Activated T-cell treated with anti-CD3 and anti-CD28 coated beads, Interleukin-2, amount 50 U/mL, for 72 hours (primary cell): ENCODE results near the gene GCA. TPM values are rescaled to one million over a fixed set of nuclear protein-coding genes. Genes with fewer than 3 reads are reported as not detected.

Experiments used
- ATAC-seq, 2 donors: fragments of 150-1000 bp; cut with Tn5 transposase; replicated peaks in 1 of 2; 2 replicates each; pipeline ENCODE4 v1.10.0; 2021; ENCODE audit warnings: moderate library complexity in 2 of 2, mild to moderate bottlenecking in 1 of 2
- DNase-seq, 2 donors: peaks; one replicate each; pipeline ENCODE4 v3.0.0; 2021 to 2022; ENCODE audit warnings: mixed read lengths in 1 of 2
- H3K27ac Mint-ChIP-seq: one replicate; pipeline ENCODE4 v1.8.0; 2022; ENCODE audit warnings: mild to moderate bottlenecking, moderate library complexity, mixed read lengths
- H3K27me3 Mint-ChIP-seq: one replicate; pipeline ENCODE4 v1.8.0; 2022; ENCODE audit warnings: low read depth, mixed read lengths
- H3K36me3 Mint-ChIP-seq, 2 donors: one replicate each; pipeline ENCODE4 v1.8.0; 2022; ENCODE audit warnings: mixed read lengths in 2 of 2, mild to moderate bottlenecking in 1 of 2; ENCODE audit not compliant: insufficient read depth in 2 of 2
- H3K4me1 Mint-ChIP-seq: one replicate; pipeline ENCODE4 v1.8.0; 2022; ENCODE audit warnings: low read depth, mixed read lengths
- H3K4me3 Mint-ChIP-seq, 2 donors: one replicate each; pipeline ENCODE4 v1.8.0; 2022; ENCODE audit warnings: mild to moderate bottlenecking in 2 of 2, mixed read lengths in 2 of 2, moderate library complexity in 2 of 2
- H3K9me3 Mint-ChIP-seq, 2 donors: one replicate each; pipeline ENCODE4 v1.8.0; 2022; ENCODE audit warnings: mixed read lengths in 2 of 2
- total RNA-seq, 2 donors: library from RNA; stranded (reverse); gene quantifications; one replicate each; pipeline ENCODE4 v1.2.3, GENCODE V29; 2022

The GCA gene
- 10 to 100 TPM; 18.7 to 22.2 TPM for total RNA-seq

GRCh38 chr2:162343824-162344616, at the start of gene GCA:
Gene GCA, plus strand, starts transcription at chr2:162344132. Its CDS starts 117 bp downstream, at chr2:162344249.
- peak within 1 kb of the TSS; percentile 92 for H3K27ac Mint-ChIP-seq
- H3K4me3 Mint-ChIP-seq = peak within 1 kb of the TSS; percentile 90 to 97
- H3K9me3 Mint-ChIP-seq = no peaks in the 10 kb centered on the region

GRCh38 chr2:162295009-162295408, 48.9 kb upstream of the GCA start:
- ATAC-seq (no peak), DNase-seq (no peak)
- Mint-ChIP-seq H3K27me3 (no peaks in the 10 kb centered on the region), H3K36me3 (peaks cover 1 to 2% of the 10 kb centered on the region in 2 donors), H3K4me3 (no peak overlapping the region), H3K9me3 (no peaks in the 10 kb centered on the region), H3K4me1 (no peaks in the 10 kb centered on the region), H3K27ac (no peak overlapping the region)

More at GRCh38 chr2:162343824-162344616, at the start of gene GCA:
- peak; percentile 99 for ATAC-seq
- Mint-ChIP-seq H3K27me3 (no peaks in the 10 kb centered on the region), H3K4me1 (peaks cover 16% of the 10 kb centered on the region), H3K36me3 (peaks cover 0 to 2% of the 10 kb centered on the region in 2 donors)
- peak; percentile 98 to 99 for DNase-seq

- Mint-ChIP-seq H3K9me3 (no peaks in the 10 kb centered on the region), H3K36me3 (no peaks in the 10 kb centered on the region), H3K27me3 (no peaks in the 10 kb centered on the region), H3K27ac (no peak overlapping the region), H3K4me1 (no peaks in the 10 kb centered on the region), H3K4me3 (no peak overlapping the region)
- ATAC-seq (peak; percentile 30 to 49), DNase-seq (peak; percentile 62 to 73)
These were observed 45.9 kb upstream of the GCA start for GRCh38 chr2:162297925-162298552.

GRCh38 chr2:162298669-162299335, 45.1 kb upstream of the GCA start:
- no peak overlapping the region for H3K27ac Mint-ChIP-seq
- H3K36me3 Mint-ChIP-seq = no peaks in the 10 kb centered on the region
- H3K9me3 Mint-ChIP-seq = no peaks in the 10 kb centered on the region
- DNase-seq (no peak), ATAC-seq (no peak)
- H3K4me1 Mint-ChIP-seq = no peaks in the 10 kb centered on the region
- no peaks in the 10 kb centered on the region for H3K27me3 Mint-ChIP-seq
- H3K4me3 Mint-ChIP-seq = no peak overlapping the region

GRCh38 chr2:162300266-162300665, 43.7 kb upstream of the GCA start:
- Mint-ChIP-seq H3K27me3 (no peaks in the 10 kb centered on the region), H3K4me3 (no peak overlapping the region), H3K27ac (no peak overlapping the region), H3K36me3 (no peaks in the 10 kb centered on the region), H3K9me3 (no peaks in the 10 kb centered on the region), H3K4me1 (no peaks in the 10 kb centered on the region)
- no peak for DNase-seq
- no peak for ATAC-seq

GRCh38 chr2:162301151-162301804, 42.7 kb upstream of the GCA start:
- no peak overlapping the region for H3K4me3 Mint-ChIP-seq
- H3K27ac Mint-ChIP-seq = no peak overlapping the region
- H3K27me3 Mint-ChIP-seq = no peaks in the 10 kb centered on the region
- ATAC-seq (peak; percentile 55), DNase-seq (peak; percentile 28 to 46)
- H3K9me3 Mint-ChIP-seq = no peaks in the 10 kb centered on the region
- H3K36me3 Mint-ChIP-seq = peaks cover 0 to 3% of the 10 kb centered on the region in 2 donors
- H3K4me1 Mint-ChIP-seq = no peaks in the 10 kb centered on the region

- no peaks in the 10 kb centered on the region for H3K27me3 Mint-ChIP-seq
- no peak overlapping the region for H3K4me3 Mint-ChIP-seq
- H3K9me3 Mint-ChIP-seq = no peaks in the 10 kb centered on the region
- DNase-seq (no peak), ATAC-seq (no peak)
- H3K36me3 Mint-ChIP-seq = peaks cover 0 to 3% of the 10 kb centered on the region in 2 donors
- no peak overlapping the region for H3K27ac Mint-ChIP-seq
- no peaks in the 10 kb centered on the region for H3K4me1 Mint-ChIP-seq
These were observed 42.1 kb upstream of the GCA start for GRCh38 chr2:162301877-162302276.

GRCh38 chr2:162305901-162306300, 38.0 kb upstream of the GCA start:
- no peak overlapping the region for H3K27ac Mint-ChIP-seq
- DNase-seq (no peak), ATAC-seq (no peak)
- H3K27me3 Mint-ChIP-seq = no peaks in the 10 kb centered on the region
- H3K36me3 Mint-ChIP-seq = peaks cover 4 to 7% of the 10 kb centered on the region in 2 donors
- H3K9me3 Mint-ChIP-seq = no peaks in the 10 kb centered on the region
- H3K4me1 Mint-ChIP-seq = peaks cover 11% of the 10 kb centered on the region
- no peak overlapping the region for H3K4me3 Mint-ChIP-seq

GRCh38 chr2:162308747-162309503, 35.0 kb upstream of the GCA start:
- no peak overlapping the region for H3K27ac Mint-ChIP-seq
- peak in 1 of 2 donors; percentile 52 for ATAC-seq
- no peak overlapping the region for H3K4me3 Mint-ChIP-seq
- H3K27me3 Mint-ChIP-seq = no peaks in the 10 kb centered on the region
- peaks cover 4 to 7% of the 10 kb centered on the region in 2 donors for H3K36me3 Mint-ChIP-seq
- no peak for DNase-seq
- no peaks in the 10 kb centered on the region for H3K9me3 Mint-ChIP-seq
- H3K4me1 Mint-ChIP-seq = peaks cover 17% of the 10 kb centered on the region

GRCh38 chr2:162312853-162313252, 31.1 kb upstream of the GCA start:
- ATAC-seq = no peak
- Mint-ChIP-seq H3K27me3 (no peaks in the 10 kb centered on the region), H3K36me3 (peaks cover 5 to 18% of the 10 kb centered on the region in 2 donors), H3K4me3 (no peak overlapping the region), H3K27ac (no peak overlapping the region), H3K9me3 (no peaks in the 10 kb centered on the region), H3K4me1 (peaks cover 46% of the 10 kb centered on the region)
- no peak for DNase-seq

- peak overlapping the region; percentile 92 for H3K27ac Mint-ChIP-seq
- H3K27me3 Mint-ChIP-seq = no peaks in the 10 kb centered on the region
- ATAC-seq (no peak), DNase-seq (no peak)
- H3K4me1 Mint-ChIP-seq = peaks cover 58% of the 10 kb centered on the region
- no peaks in the 10 kb centered on the region for H3K9me3 Mint-ChIP-seq
- peaks cover 1 to 17% of the 10 kb centered on the region in 2 donors for H3K36me3 Mint-ChIP-seq
- peak overlapping the region; percentile 91 to 92 for H3K4me3 Mint-ChIP-seq
These were observed 28.0 kb upstream of the GCA start for GRCh38 chr2:162315938-162316337.

GRCh38 chr2:162316590-162316989, 27.3 kb upstream of the GCA start:
- Mint-ChIP-seq H3K36me3 (peaks cover 1 to 17% of the 10 kb centered on the region in 2 donors), H3K9me3 (no peaks in the 10 kb centered on the region), H3K4me1 (peaks cover 64% of the 10 kb centered on the region), H3K4me3 (peak overlapping the region; percentile 91 to 92), H3K27ac (peak overlapping the region; percentile 92), H3K27me3 (no peaks in the 10 kb centered on the region)
- ATAC-seq (no peak), DNase-seq (no peak)
